Trophoblast cell (in vitro differentiated cells and primary cell): ENCODE results near the gene CLEC2L.

Experiments
- DNase-seq, 2 donors: peaks; one replicate each; pipeline ENCODE4 v3.0.0-alpha.2; 2016
- H2AFZ ChIP-seq: 2 replicates; pipeline ENCODE4 v1.6.1; 2013; ENCODE audit warnings: low read length, moderate library complexity, mild to moderate bottlenecking; ENCODE audit not compliant: insufficient read depth, poor library complexity
- H2AK5ac ChIP-seq: 2 replicates; pipeline ENCODE4 v1.6.1; 2013; ENCODE audit warnings: mild to moderate bottlenecking, low read length
- H2BK120ac ChIP-seq: 2 replicates; pipeline ENCODE4 v1.6.1; 2013; ENCODE audit warnings: low read length, mild to moderate bottlenecking, moderate library complexity; ENCODE audit not compliant: insufficient read depth, poor library complexity
- H2BK12ac ChIP-seq: 2 replicates; pipeline ENCODE4 v1.6.1; 2013; ENCODE audit warnings: mild to moderate bottlenecking, low read length, moderate library complexity
- H2BK5ac ChIP-seq: 2 replicates; pipeline ENCODE4 v1.6.1; 2013; ENCODE audit warnings: low read length, low read depth, moderate library complexity, mild to moderate bottlenecking; ENCODE audit not compliant: poor library complexity
- H3K14ac ChIP-seq: 2 replicates; pipeline ENCODE4 v1.6.1; 2013; ENCODE audit warnings: mild to moderate bottlenecking, low read length
- H3K18ac ChIP-seq: 2 replicates; pipeline ENCODE4 v1.6.1; 2013; ENCODE audit warnings: mild to moderate bottlenecking, low read length
- H3K23ac ChIP-seq: 2 replicates; pipeline ENCODE4 v1.6.1; 2013; ENCODE audit warnings: low read length
- H3K27ac ChIP-seq: 2 replicates; pipeline ENCODE4 v1.5.1; 2013; ENCODE audit warnings: low read depth, mild to moderate bottlenecking, inconsistent platforms, low read length, moderate library complexity
- H3K27me3 ChIP-seq: 2 replicates; pipeline ENCODE4 v1.6.1; 2013; ENCODE audit warnings: inconsistent platforms, mild to moderate bottlenecking, low read length, moderate library complexity; ENCODE audit not compliant: insufficient read depth
- H3K36me3 ChIP-seq, 2 experiments: 1 replicate in 1 of 2; 2 replicates in 1 of 2; pipeline ENCODE4 v1.6.1; 2013; ENCODE audit warnings: low read length in 2 of 2, mild to moderate bottlenecking in 2 of 2, moderate library complexity in 1 of 2; ENCODE audit not compliant: insufficient read depth in 2 of 2, control insufficient read depth in 1 of 2
- H3K4ac ChIP-seq: 2 replicates; pipeline ENCODE4 v1.6.1; 2013; ENCODE audit warnings: low read depth, mild to moderate bottlenecking, low read length, moderate library complexity
- H3K4me1 ChIP-seq, 2 experiments: 1 replicate in 1 of 2; 2 replicates in 1 of 2; pipeline ENCODE4 v1.6.1; 2013; ENCODE audit warnings: low read length in 2 of 2, mild to moderate bottlenecking in 2 of 2, moderate library complexity in 1 of 2; ENCODE audit not compliant: insufficient read depth in 2 of 2, control insufficient read depth in 1 of 2
- H3K4me2 ChIP-seq: 2 replicates; pipeline ENCODE4 v1.6.1; 2013; ENCODE audit warnings: inconsistent platforms, mild to moderate bottlenecking, low read length, moderate library complexity
- H3K4me3 ChIP-seq: 2 replicates; pipeline ENCODE4 v1.5.1; 2013; ENCODE audit warnings: mild to moderate bottlenecking, low read depth, low read length, inconsistent platforms
- H3K79me1 ChIP-seq: one replicate; pipeline ENCODE4 v1.6.1; 2013; ENCODE audit warnings: low read length
- H3K79me2 ChIP-seq: 2 replicates; pipeline ENCODE4 v1.6.1; 2013; ENCODE audit warnings: low read length, mild to moderate bottlenecking; ENCODE audit not compliant: control insufficient read depth, insufficient read depth, poor library complexity
- H3K9ac ChIP-seq: 2 replicates; pipeline ENCODE4 v1.6.1; 2013; ENCODE audit warnings: mild to moderate bottlenecking, low read length
- H3K9me3 ChIP-seq: 2 replicates; pipeline ENCODE4 v1.6.1; 2013; ENCODE audit warnings: low read depth, mild to moderate bottlenecking, control low read depth, inconsistent platforms, low read length; ENCODE audit not compliant: insufficient read depth
- H4K12ac ChIP-seq: 2 replicates; pipeline ENCODE4 v1.6.1; 2013; ENCODE audit warnings: low read depth, mild to moderate bottlenecking, low read length, moderate library complexity
- H4K8ac ChIP-seq: 2 replicates; pipeline ENCODE4 v1.6.1; 2013; ENCODE audit warnings: low read depth, mild to moderate bottlenecking, low read length, moderate library complexity
- H4K91ac ChIP-seq: one replicate; pipeline ENCODE4 v1.6.1; 2013; ENCODE audit warnings: low read depth, mild to moderate bottlenecking, low read length, moderate library complexity
- WGBS: extraction: QIAGEN DNeasy Blood & Tissue Kit; methylation state at CpG from one replicate; pipeline ENCODE4 v1.1.7; 2013; ENCODE audit warnings: missing lambda C conversion rate; ENCODE audit not compliant: insufficient read length, insufficient coverage; ENCODE audit errors: extremely low coverage; 5-methylcytosine and 5-hydroxymethylcytosine counted together

Gene CLEC2L

DNA sequence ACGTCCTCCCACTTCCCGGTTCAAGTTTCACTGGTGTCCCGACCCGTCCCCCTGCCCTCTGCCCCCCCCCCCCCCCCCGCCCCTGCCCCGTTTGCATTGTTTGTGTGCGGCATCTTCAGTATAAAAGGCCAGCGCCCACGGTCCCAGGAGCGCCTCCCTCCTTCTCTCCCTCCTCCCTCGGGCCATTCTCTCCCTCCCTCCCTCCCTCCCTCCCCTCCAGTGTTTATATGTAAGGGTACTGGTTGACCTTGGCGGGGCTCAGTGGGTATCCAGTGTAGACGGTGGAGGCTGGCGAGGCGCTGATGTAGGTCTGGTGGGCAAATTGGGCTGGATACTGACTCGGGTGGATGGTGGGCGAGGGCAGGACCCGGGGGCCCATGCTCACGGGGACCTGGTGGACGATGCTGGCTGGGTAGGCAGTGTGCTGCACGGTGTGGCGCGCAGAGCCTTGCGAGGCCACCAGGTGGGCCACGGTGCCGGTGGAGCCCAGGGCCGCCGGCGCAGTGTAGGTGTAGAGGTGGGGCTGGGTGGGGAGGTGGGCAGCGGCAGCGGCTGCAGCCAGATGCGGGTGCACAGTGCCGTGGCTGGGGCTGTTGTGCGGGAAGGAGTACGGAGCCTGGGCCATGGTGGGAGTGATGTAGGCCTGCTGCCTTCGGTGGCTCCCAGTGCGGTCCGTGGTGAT, 49.4 kb downstream of the CLEC2L start:
- WGBS = no CpG with 5 or more reads among the region's 38 CpGs
- no peak overlapping the region for H2BK120ac ChIP-seq
- no peak overlapping the region for H2AK5ac ChIP-seq
- H4K12ac ChIP-seq = no peak overlapping the region
- H3K79me1 ChIP-seq = no peaks in the 10 kb centered on the region
- H3K36me3 ChIP-seq = peaks cover 2 to 4% of the 10 kb centered on the region in 2 experiments
- H3K4me2 ChIP-seq = no peak overlapping the region
- no peak overlapping the region for H3K4ac ChIP-seq
- H3K4me3 ChIP-seq = no peak overlapping the region
- H2BK12ac ChIP-seq = no peak overlapping the region
- H4K8ac ChIP-seq = no peak overlapping the region
- H3K9me3 ChIP-seq = peaks cover 5% of the 10 kb centered on the region
- no peak overlapping the region for H3K18ac ChIP-seq
- no peaks in the 10 kb centered on the region for H3K79me2 ChIP-seq
- no peak overlapping the region for H2BK5ac ChIP-seq
- no peaks in the 10 kb centered on the region for H3K4me1 ChIP-seq
- no peak overlapping the region for H3K27ac ChIP-seq
- no peak overlapping the region for H3K23ac ChIP-seq
- H2AFZ ChIP-seq = no peak overlapping the region
- no peak overlapping the region for H4K91ac ChIP-seq
- H3K27me3 ChIP-seq = no peaks in the 10 kb centered on the region
- DNase-seq = no peak
- H3K9ac ChIP-seq = no peak overlapping the region
- no peak overlapping the region for H3K14ac ChIP-seq

DNA sequence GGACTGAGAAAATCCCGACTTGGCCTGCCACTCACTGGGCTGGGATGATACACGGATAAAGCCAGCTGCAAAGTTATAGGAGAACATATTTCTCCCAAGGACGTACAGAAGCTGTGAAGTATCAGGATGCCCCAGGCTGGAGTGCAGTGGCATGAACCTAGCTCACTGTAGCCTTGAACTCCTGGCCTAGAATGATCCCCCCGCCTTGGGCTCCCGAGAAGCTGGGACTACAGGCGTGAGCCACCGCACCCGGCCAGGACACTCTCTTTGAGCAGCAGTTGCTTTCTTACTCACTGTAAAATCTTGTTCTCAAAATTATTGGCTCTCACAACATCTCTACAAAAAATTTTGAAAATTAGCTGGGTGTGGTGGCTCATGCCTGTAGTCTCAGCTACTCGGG, 50.4 kb downstream of the CLEC2L start:
- no peak overlapping the region for H3K4me2 ChIP-seq
- no peak overlapping the region for H3K23ac ChIP-seq
- H3K4me1 ChIP-seq = no peaks in the 10 kb centered on the region
- H4K12ac ChIP-seq = no peak overlapping the region
- H2BK120ac ChIP-seq = no peak overlapping the region
- no peak overlapping the region for H2BK12ac ChIP-seq
- H3K79me2 ChIP-seq = no peaks in the 10 kb centered on the region
- H2BK5ac ChIP-seq = no peak overlapping the region
- no peak overlapping the region for H4K91ac ChIP-seq
- no peak overlapping the region for H2AK5ac ChIP-seq
- H3K4me3 ChIP-seq = no peak overlapping the region
- no peaks in the 10 kb centered on the region for H3K79me1 ChIP-seq
- no peak for DNase-seq
- H3K9me3 ChIP-seq = peaks cover 4% of the 10 kb centered on the region
- no peak overlapping the region for H4K8ac ChIP-seq
- H3K14ac ChIP-seq = no peak overlapping the region
- H3K36me3 ChIP-seq = peaks cover 2 to 4% of the 10 kb centered on the region in 2 experiments
- H3K9ac ChIP-seq = no peak overlapping the region
- no peak overlapping the region for H3K4ac ChIP-seq
- no peak overlapping the region for H3K18ac ChIP-seq
- H3K27me3 ChIP-seq = no peaks in the 10 kb centered on the region
- H3K27ac ChIP-seq = no peak overlapping the region
- H2AFZ ChIP-seq = no peak overlapping the region
- no CpG with 5 or more reads among the region's 9 CpGs for WGBS

- H3K18ac ChIP-seq = no peak overlapping the region
- H2BK120ac ChIP-seq = no peak overlapping the region
- H3K79me1 ChIP-seq = no peaks in the 10 kb centered on the region
- peaks cover 4% of the 10 kb centered on the region for H3K9me3 ChIP-seq
- no peaks in the 10 kb centered on the region for H3K27me3 ChIP-seq
- no peak overlapping the region for H3K4ac ChIP-seq
- H3K79me2 ChIP-seq = no peaks in the 10 kb centered on the region
- no peak overlapping the region for H4K8ac ChIP-seq
- H3K9ac ChIP-seq = no peak overlapping the region
- H2BK12ac ChIP-seq = no peak overlapping the region
- no peak overlapping the region for H4K91ac ChIP-seq
- no peaks in the 10 kb centered on the region for H3K4me1 ChIP-seq
- H3K4me3 ChIP-seq = no peak overlapping the region
- no peak overlapping the region for H4K12ac ChIP-seq
- no CpG with 5 or more reads among the region's 16 CpGs for WGBS
- no peak overlapping the region for H2BK5ac ChIP-seq
- H3K23ac ChIP-seq = no peak overlapping the region
- DNase-seq = no peak
- no peak overlapping the region for H3K4me2 ChIP-seq
- H3K27ac ChIP-seq = no peak overlapping the region
- H3K14ac ChIP-seq = no peak overlapping the region
- H3K36me3 ChIP-seq = peaks cover 2 to 4% of the 10 kb centered on the region in 2 experiments
- no peak overlapping the region for H2AFZ ChIP-seq
- no peak overlapping the region for H2AK5ac ChIP-seq
Measured at GRCh38 chr7:139574618-139575337, 51.3 kb downstream of the CLEC2L start.

DNA sequence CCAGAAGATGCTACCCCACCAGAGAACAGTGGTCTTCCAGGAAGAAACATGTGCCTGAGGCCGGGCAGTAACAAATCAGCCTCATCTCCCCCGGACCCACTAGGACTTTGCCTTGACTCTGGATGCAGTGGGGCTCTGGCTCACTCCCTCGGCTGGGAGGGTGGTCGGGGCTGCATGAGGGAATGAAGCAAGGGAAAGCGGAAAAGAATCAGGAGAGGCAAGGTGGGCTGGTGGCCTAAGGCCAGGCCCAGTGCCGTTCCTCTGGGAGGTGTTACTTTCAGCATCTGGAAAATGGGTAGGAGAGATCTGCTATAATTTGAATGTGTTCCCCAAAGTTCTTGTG, 51.8 kb downstream of the CLEC2L start:
- Histone ChIP-seq H3K79me1 (no peaks in the 10 kb centered on the region), H3K4me3 (no peak overlapping the region), H3K27ac (no peak overlapping the region), H4K91ac (no peak overlapping the region), H4K8ac (no peak overlapping the region), H2AK5ac (no peak overlapping the region), H3K36me3 (peaks cover 2 to 4% of the 10 kb centered on the region in 2 experiments), H3K9ac (no peak overlapping the region), H3K4me1 (no peaks in the 10 kb centered on the region), H3K23ac (no peak overlapping the region), H2AFZ (no peak overlapping the region), H3K14ac (no peak overlapping the region), H3K18ac (no peak overlapping the region), H3K4me2 (no peak overlapping the region), H2BK5ac (no peak overlapping the region), H3K4ac (no peak overlapping the region), H3K27me3 (no peaks in the 10 kb centered on the region), H3K9me3 (peaks cover 4% of the 10 kb centered on the region), H3K79me2 (no peaks in the 10 kb centered on the region), H4K12ac (no peak overlapping the region), H2BK12ac (no peak overlapping the region), H2BK120ac (no peak overlapping the region)
- DNase-seq = no peak
- WGBS = no CpG with 5 or more reads among the region's 6 CpGs
